Omental fat pad (tissue), 4 donors: ENCODE data around the gene PSMB7. TPM values are rescaled to one million over a fixed set of nuclear protein-coding genes. Genes with fewer than 3 reads are reported as not detected.

Experiments used
- ATAC-seq: fragments of 150-250 bp; one replicate; pipeline ENCODE4 v1.9.1; 2016; ENCODE audit warnings: mild to moderate bottlenecking, moderate library complexity; ENCODE audit not compliant: low FRiP score
- DNase-seq: peaks from one replicate; pipeline ENCODE4 v3.0.0-alpha.2; 2019; ENCODE audit warnings: low spot score
- CTCF ChIP-seq, 3 donors: fragments of 450-650 bp; IDR thresholded peaks; one replicate each; pipeline ENCODE4 v1.5.1; 2016 to 2017; ENCODE audit warnings: antibody characterized with exemption in 3 of 3, mild to moderate bottlenecking in 3 of 3, moderate library complexity in 2 of 3
- total RNA-seq, 4 donors: library from RNA; depleted of rRNA; stranded (reverse); fragments of >200 nt; gene quantifications; one replicate each; pipeline ENCODE4 v1.1.0, GENCODE V29; 2016

Gene PSMB7
- total RNA-seq, 4 donors from 2014 or later: 172 to 200 (median 187) TPM

DNA sequence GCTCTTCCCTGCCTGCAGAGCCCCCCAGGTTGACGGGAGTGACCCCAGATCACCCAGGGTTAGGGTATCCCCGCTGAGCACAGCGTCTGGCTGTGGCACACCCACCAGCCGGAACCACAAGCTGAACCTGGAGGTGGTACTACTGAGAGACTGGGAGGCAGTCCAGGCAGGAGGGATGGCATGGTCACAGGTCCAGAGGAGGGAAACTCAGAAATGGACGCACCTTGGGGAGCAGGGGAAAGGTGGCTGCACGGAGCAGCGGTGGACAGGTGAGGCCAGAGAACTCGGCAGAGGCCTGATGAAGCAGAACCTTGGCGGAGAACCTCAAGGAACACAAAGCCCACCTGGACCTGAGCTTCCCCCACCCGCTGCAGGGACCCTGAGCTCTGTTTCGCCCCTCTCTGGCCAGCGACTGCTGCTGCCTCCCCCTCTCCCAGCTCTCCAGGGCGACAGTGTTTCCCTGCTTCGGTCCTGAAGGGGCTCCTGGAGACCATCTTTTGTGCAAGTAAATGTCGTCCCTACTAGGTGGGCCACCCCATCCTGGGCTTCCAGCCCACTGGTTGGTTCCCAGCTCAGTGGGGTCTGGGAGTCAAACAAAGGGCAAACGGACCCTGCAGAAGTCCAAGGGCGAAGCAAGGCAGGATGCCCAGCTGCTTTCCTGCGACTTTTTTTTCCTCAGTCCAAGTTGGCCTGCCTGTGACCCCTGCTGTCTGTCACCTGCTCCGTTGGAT lies 35.9 kb upstream of the PSMB7 start:
- DNase-seq (no peak), ATAC-seq (no peak)
- no peak for TF ChIP-seq CTCF (IDR thresholded peaks at IDR 0.05)

DNA sequence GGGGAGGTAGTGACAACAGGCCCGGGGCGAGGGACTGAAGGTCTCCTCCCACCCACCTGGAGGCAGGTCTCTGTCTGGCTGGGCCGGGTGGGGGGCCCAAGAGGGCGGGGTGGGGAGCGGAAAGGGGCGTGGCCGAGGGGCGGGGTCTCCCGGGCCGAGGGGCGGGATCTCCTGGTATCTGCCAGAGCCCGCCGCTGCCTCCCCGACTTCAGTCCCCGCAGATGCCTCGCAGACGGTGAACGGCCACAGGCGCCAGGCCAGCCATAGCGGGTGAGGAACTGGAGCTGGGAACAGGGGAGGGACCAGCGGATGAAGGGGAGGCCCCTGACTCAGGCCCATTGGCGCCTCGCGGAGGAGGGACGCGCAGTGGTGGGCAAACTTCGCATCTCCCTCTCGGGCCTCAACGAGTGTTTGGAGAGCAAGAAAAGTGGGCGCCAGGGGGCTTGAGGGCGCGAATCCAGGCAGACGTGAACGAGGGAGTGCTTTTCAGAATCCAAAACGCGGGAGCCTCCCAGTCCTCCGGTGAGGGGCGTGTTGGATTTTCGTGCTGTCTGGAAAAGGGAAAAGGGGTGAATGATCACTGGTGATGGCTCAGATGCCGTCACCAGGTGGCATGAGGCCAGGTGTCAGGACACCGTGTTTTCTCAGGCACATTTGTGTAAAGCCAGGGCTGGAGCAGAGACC lies 35.1 kb upstream of the PSMB7 start, which contains the start of gene ADGRD2:
Gene ADGRD2 (plus strand): TSS at position 211 of the 684 bp plus-strand sequence. CDS start 1,216 bp downstream, outside the sequence.
- no peak for DNase-seq
- no peak for TF ChIP-seq CTCF (IDR thresholded peaks at IDR 0.05)
- no peak for ATAC-seq

DNA sequence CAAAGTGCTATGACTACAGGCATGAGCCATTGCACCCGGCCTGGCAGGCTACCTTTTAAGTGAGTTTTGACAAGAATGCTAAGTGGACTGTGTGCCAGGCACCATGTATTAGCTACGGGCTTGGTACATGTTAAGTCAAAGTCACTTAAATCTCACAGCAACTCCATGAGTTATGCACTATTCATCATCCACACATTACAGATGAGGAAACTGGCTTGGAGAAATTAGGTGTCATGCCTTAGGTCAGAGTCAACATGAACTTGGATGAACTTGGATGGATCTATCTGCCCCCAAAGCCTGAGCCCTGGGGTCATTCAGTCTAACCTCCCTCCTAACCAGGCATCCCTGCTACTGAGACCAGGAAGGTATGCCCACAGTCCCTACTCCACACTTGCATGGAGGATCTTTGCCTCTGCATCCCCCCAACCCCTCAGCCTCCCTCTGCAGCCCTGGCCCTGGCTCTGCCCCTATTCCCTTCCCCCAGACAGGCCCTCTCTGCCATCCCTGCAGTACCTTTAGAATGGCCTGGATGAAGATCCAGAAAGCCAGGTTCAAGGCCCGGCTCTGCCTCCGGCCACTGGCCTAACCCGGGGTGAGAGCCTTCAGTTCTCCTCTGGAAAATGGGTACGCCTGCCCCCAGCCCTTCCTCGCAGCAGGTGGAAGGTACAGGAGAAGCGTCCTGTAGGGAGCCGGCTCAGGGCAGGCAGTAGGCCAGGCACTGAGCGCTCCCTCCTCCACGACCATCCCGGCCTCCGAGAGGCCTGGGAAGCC lies 34.3 kb upstream of the PSMB7 start:
- no peak for TF ChIP-seq CTCF (IDR thresholded peaks at IDR 0.05)
- ATAC-seq (no peak), DNase-seq (no peak)

- DNase-seq (no peak), ATAC-seq (no peak)
- no peak for TF ChIP-seq CTCF (IDR thresholded peaks at IDR 0.05)
These were observed 32.8 kb upstream of the PSMB7 start for GRCh38 chr9:124448019-124448418.

DNA sequence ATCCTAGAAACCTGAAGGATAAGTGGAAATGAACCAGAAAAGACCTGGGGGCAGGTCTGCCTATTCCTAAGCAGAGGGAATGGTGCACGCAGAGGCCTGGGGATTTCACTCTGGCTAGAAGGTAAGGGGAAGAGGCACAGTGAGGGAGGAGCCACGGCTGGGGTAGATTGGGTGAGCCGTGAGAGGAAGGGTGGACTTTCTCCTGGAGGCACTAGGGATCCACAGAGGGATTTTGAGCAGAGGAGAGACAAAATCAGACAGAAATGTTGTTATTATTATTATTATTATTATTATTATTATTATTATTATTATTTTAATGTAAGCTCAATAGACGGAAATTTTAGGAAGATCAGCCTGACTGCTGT lies 32.0 kb upstream of the PSMB7 start:
- DNase-seq: no peak
- no peak for ATAC-seq
- no peak for TF ChIP-seq CTCF (IDR thresholded peaks at IDR 0.05)

DNA sequence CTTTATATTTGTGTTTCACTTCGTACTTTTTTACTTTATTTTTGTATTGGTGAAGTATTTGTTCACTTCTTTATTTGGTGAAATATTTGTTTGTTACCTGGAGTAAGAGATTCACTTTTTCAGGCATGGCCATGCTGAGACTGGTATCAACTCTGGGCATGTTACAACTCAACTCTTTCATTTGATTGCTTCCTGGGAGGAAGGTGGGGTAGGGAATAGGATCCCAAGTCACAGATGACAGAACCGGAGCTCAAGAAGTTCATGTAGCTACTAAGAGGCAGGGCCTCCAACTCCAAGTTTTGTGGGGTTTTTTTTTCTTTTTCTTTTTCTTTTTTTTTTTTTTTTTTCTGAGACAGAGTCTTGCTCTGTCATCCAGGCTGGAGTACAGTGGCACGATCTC lies 28.9 kb upstream of the PSMB7 start:
- ATAC-seq (no peak), DNase-seq (no peak)
- TF ChIP-seq CTCF (IDR thresholded peaks at IDR 0.05): no peak
